GM12801 (cell line): ENCODE data around the gene PLEKHG4.

Experiments used
- TF ChIP-seq, protein P1 (sequence below): IDR thresholded peaks from one replicate; pipeline ENCODE4 v1.5.1; 2011; ENCODE audit warnings: control low read depth; ENCODE audit not compliant: insufficient read length; ENCODE audit errors: extremely low read depth

PLEKHG4 gene

DNA sequence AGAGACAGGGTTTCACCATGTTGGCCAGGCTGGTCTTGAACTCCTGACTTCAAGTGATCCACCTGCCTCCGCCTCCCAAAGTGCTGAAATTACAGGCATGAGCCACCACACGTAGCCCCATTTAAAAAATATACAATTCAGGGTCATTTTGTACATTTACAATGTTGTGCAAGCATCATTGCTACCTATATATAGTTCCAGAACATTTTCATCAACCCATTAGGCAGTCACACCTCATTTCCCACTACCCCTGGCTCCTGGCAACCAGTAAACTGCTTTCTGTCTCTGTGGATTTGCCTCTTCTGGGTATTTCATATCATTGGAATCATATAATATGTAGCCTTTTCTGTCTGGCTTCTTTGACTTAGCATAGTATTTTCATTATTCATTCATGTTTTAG is 54.0 kb downstream of the PLEKHG4 start:
- TF ChIP-seq, protein P1, sequence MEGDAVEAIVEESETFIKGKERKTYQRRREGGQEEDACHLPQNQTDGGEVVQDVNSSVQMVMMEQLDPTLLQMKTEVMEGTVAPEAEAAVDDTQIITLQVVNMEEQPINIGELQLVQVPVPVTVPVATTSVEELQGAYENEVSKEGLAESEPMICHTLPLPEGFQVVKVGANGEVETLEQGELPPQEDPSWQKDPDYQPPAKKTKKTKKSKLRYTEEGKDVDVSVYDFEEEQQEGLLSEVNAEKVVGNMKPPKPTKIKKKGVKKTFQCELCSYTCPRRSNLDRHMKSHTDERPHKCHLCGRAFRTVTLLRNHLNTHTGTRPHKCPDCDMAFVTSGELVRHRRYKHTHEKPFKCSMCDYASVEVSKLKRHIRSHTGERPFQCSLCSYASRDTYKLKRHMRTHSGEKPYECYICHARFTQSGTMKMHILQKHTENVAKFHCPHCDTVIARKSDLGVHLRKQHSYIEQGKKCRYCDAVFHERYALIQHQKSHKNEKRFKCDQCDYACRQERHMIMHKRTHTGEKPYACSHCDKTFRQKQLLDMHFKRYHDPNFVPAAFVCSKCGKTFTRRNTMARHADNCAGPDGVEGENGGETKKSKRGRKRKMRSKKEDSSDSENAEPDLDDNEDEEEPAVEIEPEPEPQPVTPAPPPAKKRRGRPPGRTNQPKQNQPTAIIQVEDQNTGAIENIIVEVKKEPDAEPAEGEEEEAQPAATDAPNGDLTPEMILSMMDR: no peak

DNA sequence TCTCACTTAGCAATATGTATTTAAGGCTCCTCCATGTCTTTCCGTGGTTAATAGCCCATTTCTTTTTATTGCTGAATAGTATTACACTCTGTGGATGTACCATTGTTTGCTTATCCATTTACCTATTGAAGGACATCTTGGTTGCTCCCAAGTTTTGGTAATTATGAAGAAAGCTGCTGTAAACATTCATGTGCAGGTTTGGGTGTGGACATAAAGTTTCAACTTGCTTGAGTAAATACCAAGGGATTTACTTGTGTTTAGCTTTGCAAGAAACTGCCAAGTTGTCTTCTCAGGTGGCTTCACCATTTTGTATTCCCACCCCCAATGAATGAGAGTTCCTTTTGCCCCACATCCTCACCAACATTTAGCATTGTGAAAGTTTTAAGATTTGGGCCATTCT is 56.8 kb downstream of the PLEKHG4 start:
- TF ChIP-seq, protein P1: no peak

DNA sequence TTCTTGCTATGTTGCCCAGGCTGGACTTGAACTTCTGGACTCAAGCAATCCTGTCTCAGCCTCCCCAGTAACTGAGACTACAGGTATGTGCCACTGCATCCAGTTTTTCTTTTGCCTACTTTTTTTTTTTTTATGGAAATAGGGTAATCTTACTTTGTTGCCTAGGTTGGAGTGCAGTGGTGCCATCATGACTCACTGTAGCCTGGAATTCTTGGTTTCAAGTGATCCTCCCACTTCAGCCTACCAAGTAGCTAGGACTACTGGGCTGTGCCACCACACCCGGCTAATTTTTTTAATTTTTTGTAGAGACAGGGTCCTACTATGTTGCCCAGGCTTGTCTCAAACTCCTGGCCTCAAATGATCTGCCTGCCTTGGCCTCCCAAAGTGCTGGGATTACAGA is 57.3 kb downstream of the PLEKHG4 start:
- TF ChIP-seq, protein P1: no peak
